ENCODE results near the gene ASMTL. TPM values are rescaled to one million over a fixed set of nuclear protein-coding genes. Genes with fewer than 3 reads are reported as not detected.
A peak's percentile ranks its signal among the peaks of the same experiment; 100 is the strongest.

ASMTL gene
- polyA plus RNA-seq, 1 donor (not counting 4 experiments of a cell fraction or from before 2014, with no cell fraction given) = 13.8 TPM

GRCh38 chrX:1451661-1452515 is 821 bp downstream of the ASMTL start:
- dilution Hi-C loops (cut with MboI; ENCODE audit: extremely low pct_ligation_motif_present, low sequenced_read_pairs) = no loop called here
- Histone ChIP-seq H3K79me2 (ENCODE audit: control insufficient read depth, insufficient read depth, low read length) (peaks cover 41% of the 10 kb centered on the region), H3K4me2 (ENCODE audit: control insufficient read depth, extremely low read depth, insufficient read depth, low read depth, low read length) (peak overlapping the region; percentile 66), H4K20me1 (ENCODE audit: control insufficient read depth, extremely low read depth, insufficient read depth, low read length) (no peaks in the 10 kb centered on the region), H3K4me3 (ENCODE audit: control insufficient read depth in 2 of 3, extremely low read depth in 1 of 3, insufficient read depth in 2 of 3, low read depth in 1 of 3, low read length in 3 of 3) (peak overlapping the region; percentile 68 to 99 (median 89)), H3K9me3 (ENCODE audit: control insufficient read depth, low read depth, low read length) (no peaks in the 10 kb centered on the region), H3K4me1 (ENCODE audit: control insufficient read depth, extremely low read depth, insufficient read depth, low read length) (no peaks in the 10 kb centered on the region), H3K9ac (ENCODE audit: control insufficient read depth, extremely low read depth, insufficient read depth, low read length) (peak overlapping the region; percentile 82), H2AFZ (ENCODE audit: control insufficient read depth, low read length) (no peak overlapping the region), H3K9me1 (ENCODE audit: control insufficient read depth, extremely low read depth, insufficient read depth, low read length) (no peaks in the 10 kb centered on the region), H3K27me3 (ENCODE audit: control insufficient read depth, extremely low read depth, insufficient read depth, low read length) (no peaks in the 10 kb centered on the region), H3K27ac (ENCODE audit: control insufficient read depth, insufficient read depth, low read length) (peak overlapping the region; percentile 70), H3K36me3 (ENCODE audit: control insufficient read depth in 2 of 2, extremely low read depth in 1 of 2, insufficient read depth in 2 of 2, low read length in 2 of 2) (peaks cover 0 to 6% of the 10 kb centered on the region in 2 experiments)
- DNase-seq (ENCODE audit: low read depth, low spot score) (no peak), FAIRE-seq (no peak)
- no peak for TF ChIP-seq EZH2 (IDR thresholded peaks at IDR 0.05; ENCODE audit: low read length)
- TF ChIP-seq, protein P1, sequence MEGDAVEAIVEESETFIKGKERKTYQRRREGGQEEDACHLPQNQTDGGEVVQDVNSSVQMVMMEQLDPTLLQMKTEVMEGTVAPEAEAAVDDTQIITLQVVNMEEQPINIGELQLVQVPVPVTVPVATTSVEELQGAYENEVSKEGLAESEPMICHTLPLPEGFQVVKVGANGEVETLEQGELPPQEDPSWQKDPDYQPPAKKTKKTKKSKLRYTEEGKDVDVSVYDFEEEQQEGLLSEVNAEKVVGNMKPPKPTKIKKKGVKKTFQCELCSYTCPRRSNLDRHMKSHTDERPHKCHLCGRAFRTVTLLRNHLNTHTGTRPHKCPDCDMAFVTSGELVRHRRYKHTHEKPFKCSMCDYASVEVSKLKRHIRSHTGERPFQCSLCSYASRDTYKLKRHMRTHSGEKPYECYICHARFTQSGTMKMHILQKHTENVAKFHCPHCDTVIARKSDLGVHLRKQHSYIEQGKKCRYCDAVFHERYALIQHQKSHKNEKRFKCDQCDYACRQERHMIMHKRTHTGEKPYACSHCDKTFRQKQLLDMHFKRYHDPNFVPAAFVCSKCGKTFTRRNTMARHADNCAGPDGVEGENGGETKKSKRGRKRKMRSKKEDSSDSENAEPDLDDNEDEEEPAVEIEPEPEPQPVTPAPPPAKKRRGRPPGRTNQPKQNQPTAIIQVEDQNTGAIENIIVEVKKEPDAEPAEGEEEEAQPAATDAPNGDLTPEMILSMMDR (optimal IDR thresholded peaks at IDR 0.05 in 1 of 3, IDR thresholded peaks at IDR 0.05 in 1 of 3, conservative IDR thresholded peaks at IDR 0.05 in 1 of 3; ENCODE audit: extremely low read depth in 1 of 3, insufficient read depth in 2 of 3, low read length in 3 of 3) = no peak

DNA sequence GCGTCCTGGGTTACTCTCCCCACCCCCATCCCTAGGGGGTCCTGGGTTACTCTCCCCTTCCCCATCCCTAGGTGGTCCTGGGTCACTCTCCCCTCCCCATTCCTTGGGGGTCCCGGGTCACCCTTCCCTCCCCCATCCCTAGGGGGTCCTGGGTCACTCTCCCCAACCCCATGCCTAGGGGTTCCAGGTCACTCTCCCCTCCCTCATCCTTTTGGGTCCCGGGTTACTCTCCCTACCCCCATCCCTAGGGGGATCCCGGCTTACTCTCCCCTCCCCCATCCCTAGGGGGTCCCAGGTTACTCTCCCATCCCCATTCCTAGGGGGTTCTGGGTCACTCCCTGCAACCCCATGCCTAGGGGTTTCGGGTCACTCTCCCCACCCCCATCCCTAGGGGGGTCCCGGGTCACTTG is 1.5 kb downstream of the ASMTL start:
- peaks cover 0 to 6% of the 10 kb centered on the region in 2 experiments for H3K36me3 ChIP-seq (ENCODE audit: control insufficient read depth in 2 of 2, extremely low read depth in 1 of 2, insufficient read depth in 2 of 2, low read length in 2 of 2)
- H3K9ac ChIP-seq (ENCODE audit: control insufficient read depth, extremely low read depth, insufficient read depth, low read length) = no peak overlapping the region
- H3K79me2 ChIP-seq (ENCODE audit: control insufficient read depth, insufficient read depth, low read length) = peaks cover 41% of the 10 kb centered on the region
- no peak for TF ChIP-seq EZH2 (IDR thresholded peaks at IDR 0.05; ENCODE audit: low read length)
- TF ChIP-seq, protein P1 (optimal IDR thresholded peaks at IDR 0.05 in 1 of 3, IDR thresholded peaks at IDR 0.05 in 1 of 3, conservative IDR thresholded peaks at IDR 0.05 in 1 of 3; ENCODE audit: extremely low read depth in 1 of 3, insufficient read depth in 2 of 3, low read length in 3 of 3) = no peak
- no peak overlapping the region for H2AFZ ChIP-seq (ENCODE audit: control insufficient read depth, low read length)
- no peak overlapping the region for H3K4me2 ChIP-seq (ENCODE audit: control insufficient read depth, extremely low read depth, insufficient read depth, low read depth, low read length)
- H3K9me1 ChIP-seq (ENCODE audit: control insufficient read depth, extremely low read depth, insufficient read depth, low read length) = no peaks in the 10 kb centered on the region
- no peaks in the 10 kb centered on the region for H4K20me1 ChIP-seq (ENCODE audit: control insufficient read depth, extremely low read depth, insufficient read depth, low read length)
- H3K27ac ChIP-seq (ENCODE audit: control insufficient read depth, insufficient read depth, low read length) = no peak overlapping the region
- dilution Hi-C loops (cut with MboI; ENCODE audit: extremely low pct_ligation_motif_present, low sequenced_read_pairs) = no loop called here
- no peaks in the 10 kb centered on the region for H3K4me1 ChIP-seq (ENCODE audit: control insufficient read depth, extremely low read depth, insufficient read depth, low read length)
- FAIRE-seq (no peak), DNase-seq (ENCODE audit: low read depth, low spot score) (no peak)
- no peaks in the 10 kb centered on the region for H3K9me3 ChIP-seq (ENCODE audit: control insufficient read depth, low read depth, low read length)
- H3K27me3 ChIP-seq (ENCODE audit: control insufficient read depth, extremely low read depth, insufficient read depth, low read length) = no peaks in the 10 kb centered on the region
- peak overlapping the region in 1 of 3 experiments; percentile 99 for H3K4me3 ChIP-seq (ENCODE audit: control insufficient read depth in 2 of 3, extremely low read depth in 1 of 3, insufficient read depth in 2 of 3, low read depth in 1 of 3, low read length in 3 of 3)
